Measurements from ENCODE around the gene AP2M1. TPM values are rescaled to one million over a fixed set of nuclear protein-coding genes. Genes with fewer than 3 reads are reported as not detected.
A peak's percentile ranks its signal among the peaks of the same experiment; 100 is the strongest.

The AP2M1 gene
- total and polyA plus RNA-seq, 2 of the 13 experiments (the other 11 are each of a cell fraction or from before 2014, with no cell fraction given) = 126 to 146 TPM

DNA sequence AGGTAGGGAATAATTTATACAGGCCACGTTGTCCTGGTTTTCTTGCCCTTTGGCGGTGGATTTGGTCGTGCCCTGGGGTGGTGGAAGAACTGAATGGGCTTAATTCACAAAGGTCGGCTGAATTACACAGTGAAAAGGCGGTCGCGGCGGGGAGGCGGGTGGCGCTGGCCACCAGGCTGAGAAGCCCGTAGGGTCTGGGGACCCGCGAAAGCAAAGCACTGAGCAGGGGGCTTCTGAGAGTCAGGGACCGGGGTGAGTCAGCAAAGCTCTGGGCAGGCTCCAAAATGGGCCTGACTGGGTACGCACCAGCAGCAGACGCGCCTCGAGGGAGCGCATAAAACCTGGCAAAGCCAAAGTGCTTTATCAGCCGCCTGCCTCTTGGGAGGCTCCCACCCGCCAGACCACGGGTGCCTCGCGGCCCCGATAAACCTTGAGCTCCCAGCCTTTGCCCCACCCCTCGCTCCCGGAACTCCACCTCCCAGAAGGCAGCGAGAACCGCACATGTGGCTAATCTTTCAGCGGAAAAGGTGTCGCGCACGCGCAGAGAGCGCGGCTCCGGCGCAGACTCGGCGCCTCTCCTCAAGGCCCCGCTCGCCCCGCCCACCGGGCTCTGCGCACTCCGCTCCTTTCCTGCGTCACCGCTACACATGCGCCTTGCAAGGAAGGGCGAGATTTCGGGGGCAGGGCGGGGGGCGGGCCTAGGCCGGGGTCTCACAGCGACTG lies 11.0 kb downstream of the AP2M1 start (continued):
- peak; percentile 92 for TF ChIP-seq AGO2 (optimal IDR thresholded peaks at IDR 0.05; ENCODE audit: low read depth, low read length)
- 0 out of 2 replicates have a peak, but pooled peaks have one; percentile 46 for TF ChIP-seq ZNF234 (CRISPR knock-in tag; conservative IDR thresholded peaks at IDR 0.05)
- TF ChIP-seq ZNF530 (CRISPR knock-in tag; IDR thresholded peaks at IDR 0.05; ENCODE audit: low read depth) = no peak
- TF ChIP-seq, protein P1, sequence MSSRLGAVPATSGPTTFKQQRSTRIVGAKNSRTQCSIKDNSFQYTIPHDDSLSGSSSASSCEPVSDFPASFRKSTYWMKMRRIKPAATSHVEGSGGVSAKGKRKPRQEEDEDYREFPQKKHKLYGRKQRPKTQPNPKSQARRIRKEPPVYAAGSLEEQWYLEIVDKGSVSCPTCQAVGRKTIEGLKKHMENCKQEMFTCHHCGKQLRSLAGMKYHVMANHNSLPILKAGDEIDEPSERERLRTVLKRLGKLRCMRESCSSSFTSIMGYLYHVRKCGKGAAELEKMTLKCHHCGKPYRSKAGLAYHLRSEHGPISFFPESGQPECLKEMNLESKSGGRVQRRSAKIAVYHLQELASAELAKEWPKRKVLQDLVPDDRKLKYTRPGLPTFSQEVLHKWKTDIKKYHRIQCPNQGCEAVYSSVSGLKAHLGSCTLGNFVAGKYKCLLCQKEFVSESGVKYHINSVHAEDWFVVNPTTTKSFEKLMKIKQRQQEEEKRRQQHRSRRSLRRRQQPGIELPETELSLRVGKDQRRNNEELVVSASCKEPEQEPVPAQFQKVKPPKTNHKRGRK (CRISPR knock-in tag; IDR thresholded peaks at IDR 0.05) = no peak
- TF ChIP-seq, protein P2, sequence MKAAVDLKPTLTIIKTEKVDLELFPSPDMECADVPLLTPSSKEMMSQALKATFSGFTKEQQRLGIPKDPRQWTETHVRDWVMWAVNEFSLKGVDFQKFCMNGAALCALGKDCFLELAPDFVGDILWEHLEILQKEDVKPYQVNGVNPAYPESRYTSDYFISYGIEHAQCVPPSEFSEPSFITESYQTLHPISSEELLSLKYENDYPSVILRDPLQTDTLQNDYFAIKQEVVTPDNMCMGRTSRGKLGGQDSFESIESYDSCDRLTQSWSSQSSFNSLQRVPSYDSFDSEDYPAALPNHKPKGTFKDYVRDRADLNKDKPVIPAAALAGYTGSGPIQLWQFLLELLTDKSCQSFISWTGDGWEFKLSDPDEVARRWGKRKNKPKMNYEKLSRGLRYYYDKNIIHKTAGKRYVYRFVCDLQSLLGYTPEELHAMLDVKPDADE (CRISPR knock-in tag; IDR thresholded peaks at IDR 0.05) = no peak
- TF ChIP-seq, protein P3, sequence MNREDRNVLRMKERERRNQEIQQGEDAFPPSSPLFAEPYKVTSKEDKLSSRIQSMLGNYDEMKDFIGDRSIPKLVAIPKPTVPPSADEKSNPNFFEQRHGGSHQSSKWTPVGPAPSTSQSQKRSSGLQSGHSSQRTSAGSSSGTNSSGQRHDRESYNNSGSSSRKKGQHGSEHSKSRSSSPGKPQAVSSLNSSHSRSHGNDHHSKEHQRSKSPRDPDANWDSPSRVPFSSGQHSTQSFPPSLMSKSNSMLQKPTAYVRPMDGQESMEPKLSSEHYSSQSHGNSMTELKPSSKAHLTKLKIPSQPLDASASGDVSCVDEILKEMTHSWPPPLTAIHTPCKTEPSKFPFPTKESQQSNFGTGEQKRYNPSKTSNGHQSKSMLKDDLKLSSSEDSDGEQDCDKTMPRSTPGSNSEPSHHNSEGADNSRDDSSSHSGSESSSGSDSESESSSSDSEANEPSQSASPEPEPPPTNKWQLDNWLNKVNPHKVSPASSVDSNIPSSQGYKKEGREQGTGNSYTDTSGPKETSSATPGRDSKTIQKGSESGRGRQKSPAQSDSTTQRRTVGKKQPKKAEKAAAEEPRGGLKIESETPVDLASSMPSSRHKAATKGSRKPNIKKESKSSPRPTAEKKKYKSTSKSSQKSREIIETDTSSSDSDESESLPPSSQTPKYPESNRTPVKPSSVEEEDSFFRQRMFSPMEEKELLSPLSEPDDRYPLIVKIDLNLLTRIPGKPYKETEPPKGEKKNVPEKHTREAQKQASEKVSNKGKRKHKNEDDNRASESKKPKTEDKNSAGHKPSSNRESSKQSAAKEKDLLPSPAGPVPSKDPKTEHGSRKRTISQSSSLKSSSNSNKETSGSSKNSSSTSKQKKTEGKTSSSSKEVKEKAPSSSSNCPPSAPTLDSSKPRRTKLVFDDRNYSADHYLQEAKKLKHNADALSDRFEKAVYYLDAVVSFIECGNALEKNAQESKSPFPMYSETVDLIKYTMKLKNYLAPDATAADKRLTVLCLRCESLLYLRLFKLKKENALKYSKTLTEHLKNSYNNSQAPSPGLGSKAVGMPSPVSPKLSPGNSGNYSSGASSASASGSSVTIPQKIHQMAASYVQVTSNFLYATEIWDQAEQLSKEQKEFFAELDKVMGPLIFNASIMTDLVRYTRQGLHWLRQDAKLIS (CRISPR knock-in tag; IDR thresholded peaks at IDR 0.05) = no peak
- TF ChIP-seq, protein P4, sequence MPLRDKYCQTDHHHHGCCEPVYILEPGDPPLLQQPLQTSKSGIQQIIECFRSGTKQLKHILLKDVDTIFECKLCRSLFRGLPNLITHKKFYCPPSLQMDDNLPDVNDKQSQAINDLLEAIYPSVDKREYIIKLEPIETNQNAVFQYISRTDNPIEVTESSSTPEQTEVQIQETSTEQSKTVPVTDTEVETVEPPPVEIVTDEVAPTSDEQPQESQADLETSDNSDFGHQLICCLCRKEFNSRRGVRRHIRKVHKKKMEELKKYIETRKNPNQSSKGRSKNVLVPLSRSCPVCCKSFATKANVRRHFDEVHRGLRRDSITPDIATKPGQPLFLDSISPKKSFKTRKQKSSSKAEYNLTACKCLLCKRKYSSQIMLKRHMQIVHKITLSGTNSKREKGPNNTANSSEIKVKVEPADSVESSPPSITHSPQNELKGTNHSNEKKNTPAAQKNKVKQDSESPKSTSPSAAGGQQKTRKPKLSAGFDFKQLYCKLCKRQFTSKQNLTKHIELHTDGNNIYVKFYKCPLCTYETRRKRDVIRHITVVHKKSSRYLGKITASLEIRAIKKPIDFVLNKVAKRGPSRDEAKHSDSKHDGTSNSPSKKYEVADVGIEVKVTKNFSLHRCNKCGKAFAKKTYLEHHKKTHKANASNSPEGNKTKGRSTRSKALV (CRISPR knock-in tag; IDR thresholded peaks at IDR 0.05) = no peak
- TF ChIP-seq ZFP36L1 (CRISPR knock-in tag; IDR thresholded peaks at IDR 0.05) = no peak
- TF ChIP-seq, protein P5, sequence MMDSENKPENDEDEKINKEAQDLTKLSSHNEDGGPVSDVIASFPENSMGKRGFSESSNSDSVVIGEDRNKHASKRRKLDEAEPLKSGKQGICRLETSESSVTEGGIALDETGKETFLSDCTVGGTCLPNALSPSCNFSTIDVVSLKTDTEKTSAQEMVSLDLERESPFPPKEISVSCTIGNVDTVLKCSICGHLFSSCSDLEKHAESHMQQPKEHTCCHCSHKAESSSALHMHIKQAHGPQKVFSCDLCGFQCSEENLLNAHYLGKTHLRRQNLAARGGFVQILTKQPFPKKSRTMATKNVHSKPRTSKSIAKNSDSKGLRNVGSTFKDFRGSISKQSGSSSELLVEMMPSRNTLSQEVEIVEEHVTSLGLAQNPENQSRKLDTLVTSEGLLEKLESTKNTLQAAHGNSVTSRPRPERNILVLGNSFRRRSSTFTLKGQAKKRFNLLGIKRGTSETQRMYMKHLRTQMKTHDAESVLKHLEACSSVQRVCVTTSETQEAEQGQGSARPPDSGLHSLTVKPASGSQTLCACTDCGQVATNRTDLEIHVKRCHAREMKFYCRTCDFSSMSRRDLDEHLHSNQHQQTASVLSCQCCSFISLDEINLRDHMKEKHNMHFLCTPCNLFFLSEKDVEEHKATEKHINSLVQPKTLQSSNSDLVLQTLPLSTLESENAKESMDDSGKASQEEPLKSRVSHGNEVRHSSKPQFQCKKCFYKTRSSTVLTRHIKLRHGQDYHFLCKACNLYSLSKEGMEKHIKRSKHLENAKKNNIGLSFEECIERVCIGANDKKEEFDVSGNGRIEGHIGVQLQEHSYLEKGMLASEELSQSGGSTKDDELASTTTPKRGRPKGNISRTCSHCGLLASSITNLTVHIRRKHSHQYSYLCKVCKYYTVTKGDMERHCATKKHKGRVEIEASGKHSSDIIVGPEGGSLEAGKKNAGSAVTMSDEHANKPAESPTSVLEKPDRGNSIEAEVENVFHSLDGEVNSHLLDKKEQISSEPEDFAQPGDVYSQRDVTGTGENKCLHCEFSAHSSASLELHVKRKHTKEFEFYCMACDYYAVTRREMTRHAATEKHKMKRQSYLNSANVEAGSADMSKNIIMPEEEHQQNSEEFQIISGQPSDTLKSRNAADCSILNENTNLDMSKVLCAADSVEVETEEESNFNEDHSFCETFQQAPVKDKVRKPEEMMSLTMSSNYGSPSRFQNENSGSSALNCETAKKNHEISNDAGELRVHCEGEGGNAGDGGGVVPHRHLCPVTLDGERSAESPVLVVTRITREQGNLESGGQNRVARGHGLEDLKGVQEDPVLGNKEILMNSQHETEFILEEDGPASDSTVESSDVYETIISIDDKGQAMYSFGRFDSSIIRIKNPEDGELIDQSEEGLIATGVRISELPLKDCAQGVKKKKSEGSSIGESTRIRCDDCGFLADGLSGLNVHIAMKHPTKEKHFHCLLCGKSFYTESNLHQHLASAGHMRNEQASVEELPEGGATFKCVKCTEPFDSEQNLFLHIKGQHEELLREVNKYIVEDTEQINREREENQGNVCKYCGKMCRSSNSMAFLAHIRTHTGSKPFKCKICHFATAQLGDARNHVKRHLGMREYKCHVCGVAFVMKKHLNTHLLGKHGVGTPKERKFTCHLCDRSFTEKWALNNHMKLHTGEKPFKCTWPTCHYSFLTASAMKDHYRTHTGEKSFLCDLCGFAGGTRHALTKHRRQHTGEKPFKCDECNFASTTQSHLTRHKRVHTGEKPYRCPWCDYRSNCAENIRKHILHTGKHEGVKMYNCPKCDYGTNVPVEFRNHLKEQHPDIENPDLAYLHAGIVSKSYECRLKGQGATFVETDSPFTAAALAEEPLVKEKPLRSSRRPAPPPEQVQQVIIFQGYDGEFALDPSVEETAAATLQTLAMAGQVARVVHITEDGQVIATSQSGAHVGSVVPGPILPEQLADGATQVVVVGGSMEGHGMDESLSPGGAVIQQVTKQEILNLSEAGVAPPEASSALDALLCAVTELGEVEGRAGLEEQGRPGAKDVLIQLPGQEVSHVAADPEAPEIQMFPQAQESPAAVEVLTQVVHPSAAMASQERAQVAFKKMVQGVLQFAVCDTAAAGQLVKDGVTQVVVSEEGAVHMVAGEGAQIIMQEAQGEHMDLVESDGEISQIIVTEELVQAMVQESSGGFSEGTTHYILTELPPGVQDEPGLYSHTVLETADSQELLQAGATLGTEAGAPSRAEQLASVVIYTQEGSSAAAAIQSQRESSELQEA (CRISPR knock-in tag; IDR thresholded peaks at IDR 0.05; ENCODE audit: not compliant biosample characterization) = peak; percentile 59
- TF ChIP-seq JUN (CRISPR knock-in tag; IDR thresholded peaks at IDR 0.05) = no peak
- peak; percentile 86 for TF ChIP-seq DMAP1 (CRISPR knock-in tag; IDR thresholded peaks at IDR 0.05)
